Right atrium auricular region (tissue), 2 donors: ENCODE data around the gene PRPF40B. TPM values are rescaled to one million over a fixed set of nuclear protein-coding genes. Genes with fewer than 3 reads are reported as not detected.
A peak's percentile ranks its signal among the peaks of the same experiment; 100 is the strongest.

Experiments used
- DNase-seq: peaks from one replicate; pipeline ENCODE4 v3.0.0-alpha.2; 2019; ENCODE audit warnings: low spot score
- H3K27ac ChIP-seq, 2 donors: fragments of 200-600 bp; sonication (generic); 1 replicate in 1 of 2; 2 replicates in 1 of 2; pipeline ENCODE4 v1.5.1; 2016 to 2019
- H3K27me3 ChIP-seq, 2 donors: fragments of 200-600 bp; sonication (generic); one replicate each; pipeline versions ENCODE4 v1.5.1 to v1.6.0; 2017 to 2019
- H3K36me3 ChIP-seq: fragments of 200-600 bp; sonication (generic); one replicate; pipeline ENCODE4 v1.5.1; 2016
- H3K4me1 ChIP-seq, 2 donors: fragments of 200-600 bp; sonication (generic); one replicate each; pipeline versions ENCODE4 v1.5.1 to v1.6.0; 2017 to 2019
- H3K4me3 ChIP-seq, 2 donors: fragments of 200-600 bp; sonication (generic); 1 replicate in 1 of 2; 2 replicates in 1 of 2; pipeline ENCODE4 v1.5.1; 2017 to 2019; ENCODE audit warnings: mild to moderate bottlenecking in 1 of 2, moderate library complexity in 1 of 2
- H3K9me3 ChIP-seq, 2 donors: fragments of 200-600 bp; sonication (generic); one replicate each; pipeline ENCODE4 v1.5.1; 2019
- CTCF ChIP-seq, 2 donors: fragments of 200-600 bp; sonication (generic); IDR thresholded peaks; one replicate each; pipeline ENCODE4 v1.5.1; 2019; ENCODE audit warnings: antibody characterized with exemption in 2 of 2
- total RNA-seq, 2 donors: library from RNA; depleted of rRNA; stranded (reverse); fragments of >200 nt; gene quantifications; one replicate each; pipeline ENCODE4 v1.1.0, GENCODE V29; 2016

PRPF40B gene
- total RNA-seq, 2 donors from 2014 or later: 14.9 to 16.0 TPM

- no peak for DNase-seq
- no peaks in the 10 kb centered on the region for H3K27me3 ChIP-seq
- no peaks in the 10 kb centered on the region for H3K9me3 ChIP-seq
- H3K36me3 ChIP-seq: peaks cover 45% of the 10 kb centered on the region
- peak overlapping the region in 1 of 2 donors; percentile 13 for H3K27ac ChIP-seq
- H3K4me1 ChIP-seq: peaks cover 0 to 49% of the 10 kb centered on the region in 2 donors
- H3K4me3 ChIP-seq: no peak overlapping the region
- TF ChIP-seq CTCF (IDR thresholded peaks at IDR 0.05): no peak
Observed at GRCh38 chr12:49655595-49656236, 32.4 kb downstream of the PRPF40B start.

GRCh38 chr12:49658276-49658675 is 34.9 kb downstream of the PRPF40B start:
- Histone ChIP-seq H3K27ac (no peak overlapping the region), H3K4me3 (no peak overlapping the region), H3K9me3 (no peaks in the 10 kb centered on the region), H3K36me3 (peaks cover 28% of the 10 kb centered on the region), H3K4me1 (peaks cover 0 to 66% of the 10 kb centered on the region in 2 donors), H3K27me3 (no peaks in the 10 kb centered on the region)
- TF ChIP-seq CTCF (IDR thresholded peaks at IDR 0.05): no peak
- no peak for DNase-seq

GRCh38 chr12:49659753-49660152 is 36.4 kb downstream of the PRPF40B start:
- Histone ChIP-seq H3K36me3 (peaks cover 17% of the 10 kb centered on the region), H3K4me3 (no peak overlapping the region), H3K4me1 (peaks cover 0 to 77% of the 10 kb centered on the region in 2 donors), H3K9me3 (no peaks in the 10 kb centered on the region), H3K27ac (no peak overlapping the region), H3K27me3 (no peaks in the 10 kb centered on the region)
- no peak for DNase-seq
- no peak for TF ChIP-seq CTCF (IDR thresholded peaks at IDR 0.05)

GRCh38 chr12:49661191-49661590 is 37.8 kb downstream of the PRPF40B start:
- H3K4me1 ChIP-seq: peaks cover 0 to 79% of the 10 kb centered on the region in 2 donors
- H3K4me3 ChIP-seq: no peak overlapping the region
- H3K36me3 ChIP-seq: peaks cover 13% of the 10 kb centered on the region
- H3K27me3 ChIP-seq: no peaks in the 10 kb centered on the region
- H3K9me3 ChIP-seq: no peaks in the 10 kb centered on the region
- H3K27ac ChIP-seq: no peak overlapping the region
- no peak for TF ChIP-seq CTCF (IDR thresholded peaks at IDR 0.05)
- no peak for DNase-seq

GRCh38 chr12:49661746-49662145 is 38.4 kb downstream of the PRPF40B start:
- no peak for TF ChIP-seq CTCF (IDR thresholded peaks at IDR 0.05)
- Histone ChIP-seq H3K4me3 (no peak overlapping the region), H3K4me1 (peaks cover 0 to 74% of the 10 kb centered on the region in 2 donors), H3K36me3 (peaks cover 13% of the 10 kb centered on the region), H3K27me3 (no peaks in the 10 kb centered on the region), H3K9me3 (no peaks in the 10 kb centered on the region), H3K27ac (peak overlapping the region in 1 of 2 donors; percentile 81)
- DNase-seq: no peak
